Activated T-cell treated with anti-CD3 and anti-CD28 coated beads, Interleukin-2, amount 50 U/mL, for 72 hours (primary cell): Measurements from ENCODE around the gene CCND1. TPM values are rescaled to one million over a fixed set of nuclear protein-coding genes. Genes with fewer than 3 reads are reported as not detected.
"Not testable (repeated sequence)": the region's sequence is repeated elsewhere in the genome, so short reads cannot be mapped to it uniquely, and the experiment has no call there.

ENCODE experiments used
- ATAC-seq, 2 donors: fragments of 150-1000 bp; cut with Tn5 transposase; replicated peaks in 1 of 2; 2 replicates each; pipeline ENCODE4 v1.10.0; 2021; ENCODE audit warnings: moderate library complexity in 2 of 2, mild to moderate bottlenecking in 1 of 2
- DNase-seq, 2 donors: peaks; one replicate each; pipeline ENCODE4 v3.0.0; 2021 to 2022; ENCODE audit warnings: mixed read lengths in 1 of 2
- H3K27ac Mint-ChIP-seq: one replicate; pipeline ENCODE4 v1.8.0; 2022; ENCODE audit warnings: mild to moderate bottlenecking, moderate library complexity, mixed read lengths
- H3K27me3 Mint-ChIP-seq: one replicate; pipeline ENCODE4 v1.8.0; 2022; ENCODE audit warnings: low read depth, mixed read lengths
- H3K36me3 Mint-ChIP-seq, 2 donors: one replicate each; pipeline ENCODE4 v1.8.0; 2022; ENCODE audit warnings: mixed read lengths in 2 of 2, mild to moderate bottlenecking in 1 of 2; ENCODE audit not compliant: insufficient read depth in 2 of 2
- H3K4me1 Mint-ChIP-seq: one replicate; pipeline ENCODE4 v1.8.0; 2022; ENCODE audit warnings: low read depth, mixed read lengths
- H3K4me3 Mint-ChIP-seq, 2 donors: one replicate each; pipeline ENCODE4 v1.8.0; 2022; ENCODE audit warnings: mild to moderate bottlenecking in 2 of 2, mixed read lengths in 2 of 2, moderate library complexity in 2 of 2
- H3K9me3 Mint-ChIP-seq, 2 donors: one replicate each; pipeline ENCODE4 v1.8.0; 2022; ENCODE audit warnings: mixed read lengths in 2 of 2
- total RNA-seq, 2 donors: library from RNA; stranded (reverse); gene quantifications; one replicate each; pipeline ENCODE4 v1.2.3, GENCODE V29; 2022

The CCND1 gene
- total RNA-seq, 2 donors from 2014 or later: 1.5 to 1.8 TPM

- no peak for ATAC-seq
- Mint-ChIP-seq H3K4me3 (no peak overlapping the region), H3K27me3 (peaks cover 30% of the 10 kb centered on the region)
Observed at GRCh38 chr11:69605737-69606526, 35.0 kb upstream of the CCND1 start.

GRCh38 chr11:69609351-69609750 lies 31.6 kb upstream of the CCND1 start:
- Mint-ChIP-seq H3K4me1 (no peaks in the 10 kb centered on the region), H3K36me3 (peaks cover 0 to 2% of the 10 kb centered on the region in 2 donors), H3K4me3 (no peak overlapping the region), H3K27ac (no peak overlapping the region), H3K9me3 (peaks cover 0 to 5% of the 10 kb centered on the region in 2 donors), H3K27me3 (peaks cover 32% of the 10 kb centered on the region)
- DNase-seq: no peak
- no peak for ATAC-seq

More at GRCh38 chr11:69605737-69606526, 35.0 kb upstream of the CCND1 start:
- peaks cover 0 to 5% of the 10 kb centered on the region in 2 donors for H3K9me3 Mint-ChIP-seq
- peaks cover 0 to 2% of the 10 kb centered on the region in 2 donors for H3K36me3 Mint-ChIP-seq
- no peaks in the 10 kb centered on the region for H3K4me1 Mint-ChIP-seq
- H3K27ac Mint-ChIP-seq: no peak overlapping the region
- DNase-seq: no peak

GRCh38 chr11:69611548-69612526 lies 29.1 kb upstream of the CCND1 start:
- Mint-ChIP-seq H3K27me3 (peaks cover 23% of the 10 kb centered on the region), H3K27ac (no peak overlapping the region), H3K9me3 (peaks cover 0 to 5% of the 10 kb centered on the region in 2 donors), H3K36me3 (peaks cover 0 to 2% of the 10 kb centered on the region in 2 donors), H3K4me3 (no peak overlapping the region), H3K4me1 (no peaks in the 10 kb centered on the region)
- ATAC-seq (no peak), DNase-seq (no peak)

GRCh38 chr11:69613594-69613993 lies 27.4 kb upstream of the CCND1 start:
- Mint-ChIP-seq H3K36me3 (peaks cover 0 to under 1% of the 10 kb centered on the region in 2 donors), H3K4me1 (no peaks in the 10 kb centered on the region), H3K27ac (no peak overlapping the region), H3K9me3 (peaks cover 0 to under 1% of the 10 kb centered on the region in 2 donors), H3K27me3 (peaks cover 14% of the 10 kb centered on the region), H3K4me3 (no peak overlapping the region)
- ATAC-seq (no peak), DNase-seq (no peak)

- ATAC-seq: no peak
- no peaks in the 10 kb centered on the region for H3K4me1 Mint-ChIP-seq
Observed at GRCh38 chr11:69614085-69614484, 26.9 kb upstream of the CCND1 start.

GRCh38 chr11:69615545-69616278 lies 25.2 kb upstream of the CCND1 start:
- DNase-seq: no peak
- H3K9me3 Mint-ChIP-seq: no peaks in the 10 kb centered on the region
- H3K27ac Mint-ChIP-seq: no peak overlapping the region
- ATAC-seq: no peak
- peaks cover 19% of the 10 kb centered on the region for H3K27me3 Mint-ChIP-seq
- H3K36me3 Mint-ChIP-seq: no peaks in the 10 kb centered on the region
- no peak overlapping the region for H3K4me3 Mint-ChIP-seq
- H3K4me1 Mint-ChIP-seq: no peaks in the 10 kb centered on the region

More at GRCh38 chr11:69614085-69614484, 26.9 kb upstream of the CCND1 start:
- Mint-ChIP-seq H3K36me3 (no peaks in the 10 kb centered on the region), H3K4me3 (no peak overlapping the region), H3K9me3 (no peaks in the 10 kb centered on the region), H3K27me3 (peaks cover 17% of the 10 kb centered on the region), H3K27ac (no peak overlapping the region)
- DNase-seq: no peak

- ATAC-seq: no peak
- H3K27ac Mint-ChIP-seq: no peak overlapping the region
- H3K36me3 Mint-ChIP-seq: no peaks in the 10 kb centered on the region
- no peaks in the 10 kb centered on the region for H3K9me3 Mint-ChIP-seq
- no peaks in the 10 kb centered on the region for H3K4me1 Mint-ChIP-seq
- H3K27me3 Mint-ChIP-seq: peaks cover 22% of the 10 kb centered on the region
- no peak for DNase-seq
- H3K4me3 Mint-ChIP-seq: no peak overlapping the region
Observed at GRCh38 chr11:69617220-69617619, 23.7 kb upstream of the CCND1 start.

- Mint-ChIP-seq H3K4me3 (no peak overlapping the region), H3K27ac (no peak overlapping the region)
Observed at GRCh38 chr11:69617682-69618081, 23.3 kb upstream of the CCND1 start.

GRCh38 chr11:69618237-69618636 lies 22.7 kb upstream of the CCND1 start:
- no peaks in the 10 kb centered on the region for H3K9me3 Mint-ChIP-seq
- DNase-seq: no peak
- H3K27ac Mint-ChIP-seq: no peak overlapping the region
- no peaks in the 10 kb centered on the region for H3K36me3 Mint-ChIP-seq
- H3K4me3 Mint-ChIP-seq: no peak overlapping the region
- no peaks in the 10 kb centered on the region for H3K4me1 Mint-ChIP-seq
- no peak for ATAC-seq
- H3K27me3 Mint-ChIP-seq: peaks cover 19% of the 10 kb centered on the region

More at GRCh38 chr11:69617682-69618081, 23.3 kb upstream of the CCND1 start:
- Mint-ChIP-seq H3K9me3 (no peaks in the 10 kb centered on the region), H3K27me3 (peaks cover 19% of the 10 kb centered on the region), H3K36me3 (no peaks in the 10 kb centered on the region), H3K4me1 (no peaks in the 10 kb centered on the region)
- ATAC-seq (no peak), DNase-seq (no peak)

GRCh38 chr11:69620683-69621290 lies 20.2 kb upstream of the CCND1 start:
- no peak overlapping the region for H3K4me3 Mint-ChIP-seq
- no peaks in the 10 kb centered on the region for H3K36me3 Mint-ChIP-seq
- H3K4me1 Mint-ChIP-seq: no peaks in the 10 kb centered on the region
- DNase-seq: no peak
- H3K27me3 Mint-ChIP-seq: peaks cover 23% of the 10 kb centered on the region
- ATAC-seq: no peak
- H3K9me3 Mint-ChIP-seq: no peaks in the 10 kb centered on the region
- no peak overlapping the region for H3K27ac Mint-ChIP-seq

- DNase-seq, H3K27ac Mint-ChIP-seq, ATAC-seq, H3K4me3 Mint-ChIP-seq, H3K4me1 Mint-ChIP-seq, H3K36me3 Mint-ChIP-seq, H3K9me3 Mint-ChIP-seq: not testable (repeated sequence)
- H3K27me3 Mint-ChIP-seq: peaks cover 33% of the 10 kb centered on the region
Observed at GRCh38 chr11:69622097-69622681, 18.8 kb upstream of the CCND1 start.

- H3K9me3 Mint-ChIP-seq: peaks cover 0 to 4% of the 10 kb centered on the region in 2 donors
- no peaks in the 10 kb centered on the region for H3K36me3 Mint-ChIP-seq
- no peaks in the 10 kb centered on the region for H3K4me1 Mint-ChIP-seq
- H3K4me3 Mint-ChIP-seq: no peak overlapping the region
- ATAC-seq (no peak), DNase-seq (no peak)
- no peak overlapping the region for H3K27ac Mint-ChIP-seq
- peaks cover 41% of the 10 kb centered on the region for H3K27me3 Mint-ChIP-seq
Observed at GRCh38 chr11:69624293-69624692, 16.7 kb upstream of the CCND1 start.
